HG02884 (cell line): ENCODE results near the gene LRIG1.

Experiments used
- ATAC-seq: cut with Tn5 transposase; IDR thresholded peaks from one replicate; pipeline ENCODE4 v1.9.1; 2021; ENCODE audit warnings: mild to moderate bottlenecking, moderate library complexity; ENCODE audit not compliant: unreplicated experiment

Gene LRIG1

GRCh38 chr3:66370179-66370578 lies 130.6 kb downstream of the LRIG1 start:
- ATAC-seq = no peak

GRCh38 chr3:66367979-66368378 lies 132.8 kb downstream of the LRIG1 start:
- no peak for ATAC-seq

- ATAC-seq = no peak
Observed at GRCh38 chr3:66366747-66367146, 134.1 kb downstream of the LRIG1 start.

GRCh38 chr3:66365080-66365479 lies 135.7 kb downstream of the LRIG1 start:
- no peak for ATAC-seq

- no peak for ATAC-seq
Observed at GRCh38 chr3:66363148-66363547, 137.7 kb downstream of the LRIG1 start.

GRCh38 chr3:66362541-66362941 lies 138.3 kb downstream of the LRIG1 start:
- no peak for ATAC-seq

GRCh38 chr3:66361356-66361755 lies 139.5 kb downstream of the LRIG1 start:
- ATAC-seq = no peak

- no peak for ATAC-seq
Observed at GRCh38 chr3:66355997-66356396, 144.8 kb downstream of the LRIG1 start.

GRCh38 chr3:66355394-66355793 lies 145.4 kb downstream of the LRIG1 start:
- no peak for ATAC-seq

GRCh38 chr3:66354001-66354400 lies 146.8 kb downstream of the LRIG1 start:
- ATAC-seq = no peak

- no peak for ATAC-seq
Observed at GRCh38 chr3:66353530-66353929, 147.3 kb downstream of the LRIG1 start.

- ATAC-seq = no peak
Observed at GRCh38 chr3:66353039-66353438, 147.8 kb downstream of the LRIG1 start.

- no peak for ATAC-seq
Observed at GRCh38 chr3:66350601-66351000, 150.2 kb downstream of the LRIG1 start.

- no peak for ATAC-seq
Observed at GRCh38 chr3:66348704-66349103, 152.1 kb downstream of the LRIG1 start.

- no peak for ATAC-seq
Observed at GRCh38 chr3:66344848-66345578, 155.8 kb downstream of the LRIG1 start.

GRCh38 chr3:66344391-66344811 lies 156.4 kb downstream of the LRIG1 start:
- no peak for ATAC-seq

GRCh38 chr3:66342717-66343356 lies 158.0 kb downstream of the LRIG1 start:
- ATAC-seq = no peak

GRCh38 chr3:66338927-66339326 lies 161.9 kb downstream of the LRIG1 start:
- no peak for ATAC-seq

- ATAC-seq = no peak
Observed at GRCh38 chr3:66336333-66336766, 164.5 kb downstream of the LRIG1 start.

- ATAC-seq = no peak
Observed at GRCh38 chr3:66335671-66336070, 165.2 kb downstream of the LRIG1 start.
